Heart left ventricle (tissue), 13 donors: ENCODE data around the gene FRMD4B.

Experiments
- POLR2A ChIP-seq, 2 donors: fragments of 450-650 bp; IDR thresholded peaks; one replicate each; pipeline ENCODE4 v1.6.1; 2017; ENCODE audit warnings: antibody characterized with exemption in 2 of 2, mild to moderate bottlenecking in 2 of 2, moderate library complexity in 2 of 2
- TF ChIP-seq, protein P1 (sequence below), 12 donors: fragments of 200-600 bp; sonication (generic) in 4 of 12; IDR thresholded peaks; one replicate each; pipeline versions ENCODE4 v1.5.0 to v1.8.0; 2018 to 2022; ENCODE audit warnings: antibody characterized with exemption in 12 of 12, mild to moderate bottlenecking in 5 of 12
- donor health status: ischemic (EF 13 %, LVEDD 7.1; RV severe dilation, severe dysfunction).
- donor health status: DM: no; HTN: yes; CAD: no.
- donor health status: DM: no; HTN: no; CAD: no.
- donor health status: ischemic (EF 25% LVEDD 6.9; RV normal size, moderate dysfunction).
- donor health status: ischemic (EF 25% LVEDD 5.7; RV mildly dilated, moderate dysfunction).
- donor health status: ischemic (EF 35%, LVEDD 5.7; RV mildly dilated, moderate dysfunction).
- donor health status: nonischemic (EF 11% LVEDD 7.7; RV severe dilation, severe dysfunction).
- donor health status: DM: yes; HTN: yes; CAD: no.
- donor health status: PGD.
- donor health status: ischemic (EF 29% LVEDD 5.4; RV normal size, mild dysfunction).
- donor health status: nonischemic (EF 23%, LVEDD 6.1; RV moderate dilation, normal function).

DNA sequence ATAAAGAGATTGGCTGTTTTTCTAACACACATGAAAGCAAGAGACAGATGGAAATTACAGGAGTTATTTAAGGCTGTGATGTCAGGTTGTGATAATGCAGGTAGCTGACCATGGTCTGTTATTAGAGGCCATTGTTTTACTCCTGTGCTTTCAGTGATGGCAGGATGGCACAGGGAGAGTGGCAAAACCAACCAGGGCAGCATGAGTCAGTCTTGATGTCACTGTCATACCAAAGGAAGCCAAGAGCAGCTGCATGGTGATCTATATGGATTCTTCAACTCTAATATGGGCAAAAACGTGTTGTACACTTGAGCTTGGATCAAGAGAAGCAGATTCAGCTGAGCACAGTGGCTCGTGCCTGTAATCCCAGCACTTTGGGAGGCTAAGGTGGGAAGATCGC lies 171.6 kb downstream of the FRMD4B start:
- TF ChIP-seq POLR2A (IDR thresholded peaks at IDR 0.05) = no peak
- TF ChIP-seq, protein P1, sequence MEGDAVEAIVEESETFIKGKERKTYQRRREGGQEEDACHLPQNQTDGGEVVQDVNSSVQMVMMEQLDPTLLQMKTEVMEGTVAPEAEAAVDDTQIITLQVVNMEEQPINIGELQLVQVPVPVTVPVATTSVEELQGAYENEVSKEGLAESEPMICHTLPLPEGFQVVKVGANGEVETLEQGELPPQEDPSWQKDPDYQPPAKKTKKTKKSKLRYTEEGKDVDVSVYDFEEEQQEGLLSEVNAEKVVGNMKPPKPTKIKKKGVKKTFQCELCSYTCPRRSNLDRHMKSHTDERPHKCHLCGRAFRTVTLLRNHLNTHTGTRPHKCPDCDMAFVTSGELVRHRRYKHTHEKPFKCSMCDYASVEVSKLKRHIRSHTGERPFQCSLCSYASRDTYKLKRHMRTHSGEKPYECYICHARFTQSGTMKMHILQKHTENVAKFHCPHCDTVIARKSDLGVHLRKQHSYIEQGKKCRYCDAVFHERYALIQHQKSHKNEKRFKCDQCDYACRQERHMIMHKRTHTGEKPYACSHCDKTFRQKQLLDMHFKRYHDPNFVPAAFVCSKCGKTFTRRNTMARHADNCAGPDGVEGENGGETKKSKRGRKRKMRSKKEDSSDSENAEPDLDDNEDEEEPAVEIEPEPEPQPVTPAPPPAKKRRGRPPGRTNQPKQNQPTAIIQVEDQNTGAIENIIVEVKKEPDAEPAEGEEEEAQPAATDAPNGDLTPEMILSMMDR (IDR thresholded peaks at IDR 0.05) = no peak
